ENCODE measurements around the gene U2SURP. TPM values are rescaled to one million over a fixed set of nuclear protein-coding genes. Genes with fewer than 3 reads are reported as not detected.

U2SURP gene
- total RNA-seq, 3 donors from 2014 or later = 62.4 to 75.5 (median 70.2) TPM

GRCh38 chr3:142972092-142972753 is 29.1 kb upstream of the U2SURP start:
- H3K4me3 ChIP-seq = no peak overlapping the region
- no peak for TF ChIP-seq CTCF (IDR thresholded peaks at IDR 0.05)
- DNase-seq = no peak
- intact Hi-C loops (cut with DNase I, micrococcal nuclease) = no loop called here
- no peaks in the 10 kb centered on the region for H3K9me3 ChIP-seq
- no peaks in the 10 kb centered on the region for H3K4me1 ChIP-seq (ENCODE audit: low read depth)
- no peak for ATAC-seq
- no peaks in the 10 kb centered on the region for H3K36me3 ChIP-seq (ENCODE audit: low read depth)

- intact Hi-C loops (cut with DNase I, micrococcal nuclease) = no loop called here
- Histone ChIP-seq H3K36me3 (ENCODE audit: low read depth) (no peaks in the 10 kb centered on the region), H3K4me1 (ENCODE audit: low read depth) (no peaks in the 10 kb centered on the region), H3K4me3 (no peak overlapping the region), H3K9me3 (no peaks in the 10 kb centered on the region)
- no peak for ATAC-seq
- no peak for TF ChIP-seq CTCF (IDR thresholded peaks at IDR 0.05)
- no peak for DNase-seq
Measured at GRCh38 chr3:142973217-142974009, 28.0 kb upstream of the U2SURP start.

GRCh38 chr3:142975316-142975995 is 25.9 kb upstream of the U2SURP start:
- Histone ChIP-seq H3K36me3 (ENCODE audit: low read depth) (no peaks in the 10 kb centered on the region), H3K4me3 (no peak overlapping the region), H3K4me1 (ENCODE audit: low read depth) (no peaks in the 10 kb centered on the region), H3K9me3 (no peaks in the 10 kb centered on the region)
- no peak for TF ChIP-seq CTCF (IDR thresholded peaks at IDR 0.05)
- DNase-seq (no peak), ATAC-seq (no peak)
- intact Hi-C loops (cut with DNase I, micrococcal nuclease) = no loop called here

GRCh38 chr3:142976621-142977398 is 24.6 kb upstream of the U2SURP start:
- Histone ChIP-seq H3K4me1 (ENCODE audit: low read depth) (no peaks in the 10 kb centered on the region), H3K4me3 (no peak overlapping the region), H3K9me3 (no peaks in the 10 kb centered on the region), H3K36me3 (ENCODE audit: low read depth) (no peaks in the 10 kb centered on the region)
- TF ChIP-seq CTCF (IDR thresholded peaks at IDR 0.05) = no peak
- ATAC-seq (peak; percentile 79), DNase-seq (peak; percentile 43 to 65 (median 49))
- intact Hi-C loops (cut with DNase I, micrococcal nuclease) = no loop called here

- no peak overlapping the region for H3K4me3 ChIP-seq
Measured at GRCh38 chr3:142977399-142977728, 24.0 kb upstream of the U2SURP start.

More at GRCh38 chr3:142977399-142977728, 24.0 kb upstream of the U2SURP start:
- Histone ChIP-seq H3K36me3 (ENCODE audit: low read depth) (no peaks in the 10 kb centered on the region), H3K9me3 (no peaks in the 10 kb centered on the region), H3K4me1 (ENCODE audit: low read depth) (no peaks in the 10 kb centered on the region)
- no peak for ATAC-seq
- intact Hi-C loops (cut with DNase I, micrococcal nuclease) = no loop called here
- no peak for TF ChIP-seq CTCF (IDR thresholded peaks at IDR 0.05)
- no peak for DNase-seq

All from mucosa of descending colon (tissue), 3 donors.